PC-3 (cell line): Measurements from ENCODE around the gene CLDN2.

Experiments
- EZH2 ChIP-seq: fragments of 300-600 bp; sonication (generic); IDR thresholded peaks from one replicate; pipeline ENCODE4 v1.6.1; 2017; ENCODE audit warnings: antibody characterized with exemption, mild to moderate bottlenecking, low read length; ENCODE audit not compliant: unreplicated experiment
- EZH2phosphoT487 ChIP-seq: fragments of 300-600 bp; sonication (generic); IDR thresholded peaks from 2 replicates; pipeline ENCODE4 v1.6.1; 2018; ENCODE audit warnings: mild to moderate bottlenecking, antibody characterized with exemption, low read length, borderline replicate concordance
- TF ChIP-seq, protein P1 (sequence below): fragments of 300-600 bp; sonication (generic); conservative IDR thresholded peaks from 2 replicates; pipeline ENCODE4 v1.5.1; 2017; ENCODE audit warnings: antibody characterized with exemption, low read depth, mild to moderate bottlenecking, low read length

GRCh38 chrX:106928227-106928626 is 8.0 kb downstream of the CLDN2 start:
- TF ChIP-seq, protein P1, sequence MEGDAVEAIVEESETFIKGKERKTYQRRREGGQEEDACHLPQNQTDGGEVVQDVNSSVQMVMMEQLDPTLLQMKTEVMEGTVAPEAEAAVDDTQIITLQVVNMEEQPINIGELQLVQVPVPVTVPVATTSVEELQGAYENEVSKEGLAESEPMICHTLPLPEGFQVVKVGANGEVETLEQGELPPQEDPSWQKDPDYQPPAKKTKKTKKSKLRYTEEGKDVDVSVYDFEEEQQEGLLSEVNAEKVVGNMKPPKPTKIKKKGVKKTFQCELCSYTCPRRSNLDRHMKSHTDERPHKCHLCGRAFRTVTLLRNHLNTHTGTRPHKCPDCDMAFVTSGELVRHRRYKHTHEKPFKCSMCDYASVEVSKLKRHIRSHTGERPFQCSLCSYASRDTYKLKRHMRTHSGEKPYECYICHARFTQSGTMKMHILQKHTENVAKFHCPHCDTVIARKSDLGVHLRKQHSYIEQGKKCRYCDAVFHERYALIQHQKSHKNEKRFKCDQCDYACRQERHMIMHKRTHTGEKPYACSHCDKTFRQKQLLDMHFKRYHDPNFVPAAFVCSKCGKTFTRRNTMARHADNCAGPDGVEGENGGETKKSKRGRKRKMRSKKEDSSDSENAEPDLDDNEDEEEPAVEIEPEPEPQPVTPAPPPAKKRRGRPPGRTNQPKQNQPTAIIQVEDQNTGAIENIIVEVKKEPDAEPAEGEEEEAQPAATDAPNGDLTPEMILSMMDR: no peak
- TF ChIP-seq EZH2phosphoT487 (no peak), EZH2 (no peak)
